ENCODE data around the gene ZNF385A. TPM values are rescaled to one million over a fixed set of nuclear protein-coding genes. Genes with fewer than 3 reads are reported as not detected.

ZNF385A gene
- total RNA-seq, 4 donors from 2014 or later = 9.0 to 19.8 (median 13.5) TPM

- Histone ChIP-seq H3K9me3 (no peaks in the 10 kb centered on the region), H3K36me3 (no peaks in the 10 kb centered on the region), H3K4me3 (peak overlapping the region; percentile 22 to 63 (median 38)), H3K27me3 (no peaks in the 10 kb centered on the region), H3K4me1 (peaks cover 0 to 51% (median 17%) of the 10 kb centered on the region in 4 donors), H3K27ac (peak overlapping the region in 3 of 4 donors; percentile 47 to 86 (median 67))
- 10 to 13% methylated on average over 18 to 19 of the region's 19 CpGs for WGBS, 2 donors
- peak; percentile 85 to 91 for DNase-seq (ENCODE audit: low spot score in 2 of 2)
- no peak for TF ChIP-seq POLR2A (IDR thresholded peaks at IDR 0.05)
- TF ChIP-seq CTCF (IDR thresholded peaks at IDR 0.05) = peak; percentile 99 to 100 (median 100)
- TF ChIP-seq EP300 (IDR thresholded peaks at IDR 0.05) = peak in 1 of 2 donors; percentile 30
Observed at GRCh38 chr12:54379398-54380201, 4.9 kb downstream of the ZNF385A start.

- TF ChIP-seq CTCF (IDR thresholded peaks at IDR 0.05) = no peak
- peak in 1 of 2 donors; percentile 43 for TF ChIP-seq POLR2A (IDR thresholded peaks at IDR 0.05)
- peak overlapping the region in 3 of 4 donors; percentile 56 to 86 (median 72) for H3K27ac ChIP-seq
- no peaks in the 10 kb centered on the region for H3K36me3 ChIP-seq
- H3K4me3 ChIP-seq = peak overlapping the region; percentile 22 to 63 (median 47)
- no peaks in the 10 kb centered on the region for H3K9me3 ChIP-seq
- peak in 1 of 2 donors; percentile 54 for DNase-seq (ENCODE audit: low spot score in 2 of 2)
- H3K27me3 ChIP-seq = no peaks in the 10 kb centered on the region
- 11 to 18% methylated on average over 32 to 48 of the region's 49 CpGs for WGBS, 2 donors
- H3K4me1 ChIP-seq = peaks cover 0 to 57% (median 20%) of the 10 kb centered on the region in 4 donors
Observed at GRCh38 chr12:54378796-54379397, 5.6 kb downstream of the ZNF385A start.

GRCh38 chr12:54377797-54378515, 6.6 kb downstream of the ZNF385A start:
- peak overlapping the region in 3 of 4 donors; percentile 56 to 86 (median 77) for H3K27ac ChIP-seq

GRCh38 chr12:54377007-54377406, 7.5 kb downstream of the ZNF385A start:
- Histone ChIP-seq H3K4me1 (peaks cover 0 to 66% (median 21%) of the 10 kb centered on the region in 4 donors), H3K36me3 (no peaks in the 10 kb centered on the region), H3K9me3 (no peaks in the 10 kb centered on the region), H3K27me3 (no peaks in the 10 kb centered on the region), H3K4me3 (no peak overlapping the region), H3K27ac (peak overlapping the region; percentile 16 to 86 (median 68))
- WGBS, 2 donors = 58 to 76% methylated on average over 1 to 2 of the region's 2 CpGs
- DNase-seq (ENCODE audit: low spot score in 2 of 2) = no peak
- TF ChIP-seq EP300 (IDR thresholded peaks at IDR 0.05) = no peak
- TF ChIP-seq POLR2A (IDR thresholded peaks at IDR 0.05) = no peak
- no peak for TF ChIP-seq CTCF (IDR thresholded peaks at IDR 0.05)

More at GRCh38 chr12:54377797-54378515, 6.6 kb downstream of the ZNF385A start:
- no peaks in the 10 kb centered on the region for H3K9me3 ChIP-seq
- no peaks in the 10 kb centered on the region for H3K36me3 ChIP-seq
- peaks cover 0 to 61% (median 20%) of the 10 kb centered on the region in 4 donors for H3K4me1 ChIP-seq
- H3K4me3 ChIP-seq = peak overlapping the region in 3 of 4 donors; percentile 4 to 63 (median 48)
- 83 to 85% methylated on average over 6 of the region's 6 CpGs for whole genome bisulfite sequencing, 2 donors
- H3K27me3 ChIP-seq = no peaks in the 10 kb centered on the region
- no peak for TF ChIP-seq POLR2A (IDR thresholded peaks at IDR 0.05)
- TF ChIP-seq EP300 (IDR thresholded peaks at IDR 0.05) = no peak
- no peak for TF ChIP-seq CTCF (IDR thresholded peaks at IDR 0.05)
- no peak for DNase-seq (ENCODE audit: low spot score in 2 of 2)

Data from tibial nerve (tissue), 4 donors.